Stimulated activated CD4-positive, alpha-beta T cell treated with anti-CD3 and anti-CD28 coated beads, Interleukin-15, amount 100 ng/mL, for 48 hours (primary cell): ENCODE measurements around the gene C1QTNF3.

Experiments
- DNase-seq, 2 donors: peaks; one replicate each; pipeline ENCODE4 v3.0.0-alpha.2; 2020; ENCODE audit warnings: low read depth in 2 of 2

Gene C1QTNF3

DNA sequence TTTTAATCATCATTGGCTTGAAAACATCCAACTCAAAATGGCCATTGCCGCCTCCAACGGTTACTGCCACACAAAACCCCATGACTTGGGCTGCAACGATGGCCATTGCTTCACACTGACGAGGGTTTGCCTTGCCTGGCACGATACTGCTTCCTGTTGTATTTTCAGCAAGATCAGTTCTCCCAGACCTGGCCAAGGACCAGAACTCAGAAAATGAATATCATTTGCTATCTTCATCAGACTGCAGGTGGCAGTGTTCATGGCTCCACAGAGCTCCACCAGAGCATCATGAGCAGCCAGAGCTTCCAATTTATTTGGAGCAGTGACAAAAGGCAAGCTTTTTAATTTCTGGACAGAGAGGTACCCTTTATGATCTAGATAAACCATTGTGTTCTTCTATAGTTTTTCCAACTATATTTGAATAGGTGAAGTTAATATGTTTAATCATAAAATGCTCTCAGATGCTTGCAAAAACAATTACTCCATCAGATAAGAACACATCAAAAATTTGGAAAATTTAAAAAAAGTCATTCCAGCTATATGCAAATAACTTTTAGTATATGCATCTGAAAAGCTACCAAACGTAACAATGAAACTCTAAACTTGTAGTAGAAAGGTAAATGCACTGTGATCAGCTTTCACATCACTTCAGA lies 45.6 kb downstream of the C1QTNF3 start:
- no peak for DNase-seq

DNA sequence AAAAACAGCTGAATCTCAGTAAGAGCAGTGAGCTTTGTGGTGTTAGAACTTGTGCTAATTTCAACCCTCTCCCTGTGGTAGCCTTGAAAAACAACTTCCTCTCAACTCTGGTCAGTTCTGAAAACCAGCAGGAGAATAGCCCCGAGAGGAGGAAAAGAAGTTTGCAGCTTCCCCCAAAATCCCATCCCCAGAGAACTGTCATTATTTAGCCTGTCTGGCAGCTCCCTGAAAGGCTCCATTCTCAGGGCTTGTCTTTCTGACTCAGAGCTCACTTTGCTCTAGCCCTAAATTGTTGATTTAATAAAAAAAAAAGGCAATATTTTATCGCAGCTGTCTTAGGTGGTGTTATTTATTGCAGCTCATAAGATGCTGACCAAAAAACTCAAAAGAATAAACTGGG lies 47.1 kb downstream of the C1QTNF3 start:
- no peak for DNase-seq

DNA sequence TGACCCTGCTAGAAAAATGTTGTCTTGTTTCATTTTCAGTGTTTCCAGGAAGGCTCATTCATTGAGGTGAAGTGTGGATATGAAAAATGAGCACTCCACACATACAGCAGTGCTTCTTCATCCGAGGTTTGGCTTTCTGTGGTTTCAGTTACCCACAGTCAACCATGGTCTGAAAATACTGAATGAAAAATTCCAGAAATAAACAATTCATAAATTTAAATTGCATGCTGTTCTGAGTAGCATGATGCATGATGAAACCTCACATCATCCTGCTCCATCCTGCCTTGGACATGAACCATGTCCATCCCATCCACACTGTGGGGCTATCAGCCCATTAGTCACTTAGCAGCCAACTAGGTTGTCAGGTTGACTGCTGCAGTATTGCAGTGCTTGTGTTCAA lies 48.2 kb downstream of the C1QTNF3 start:
- no peak for DNase-seq

DNA sequence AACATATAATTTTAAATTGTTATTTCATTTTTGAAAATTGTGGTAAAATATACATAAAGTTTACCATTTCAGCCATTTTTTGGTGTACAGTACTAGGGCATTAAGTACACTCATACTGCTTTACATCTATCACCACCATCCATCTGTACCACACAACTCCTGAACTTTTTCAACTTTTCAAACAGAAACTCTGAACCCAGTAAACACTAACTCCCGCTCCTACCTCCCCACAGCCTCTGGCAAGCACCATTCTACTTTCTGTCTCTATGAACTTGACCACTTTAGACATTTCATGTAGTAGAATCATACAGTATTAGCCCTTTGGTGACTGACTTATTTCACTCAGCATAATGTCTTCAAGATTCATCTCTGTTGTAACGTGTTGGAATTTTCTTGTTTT lies 50.1 kb downstream of the C1QTNF3 start:
- DNase-seq: no peak

DNA sequence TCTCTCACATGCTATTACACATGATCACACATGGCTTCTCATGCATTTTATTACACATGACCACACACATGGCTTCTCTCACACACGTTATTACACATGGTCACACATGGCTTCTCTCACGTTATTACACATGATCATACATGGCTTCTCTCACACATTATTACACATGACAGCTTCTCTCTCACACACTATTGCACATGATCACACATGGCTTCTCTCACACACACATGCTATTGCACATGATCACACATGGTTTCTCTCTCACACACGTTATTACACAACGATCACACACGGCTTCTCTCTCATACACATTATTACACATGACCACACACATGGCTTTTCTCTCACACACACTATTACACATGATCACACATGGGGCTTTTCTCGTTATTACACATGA lies 57.6 kb downstream of the C1QTNF3 start:
- no peak for DNase-seq

DNA sequence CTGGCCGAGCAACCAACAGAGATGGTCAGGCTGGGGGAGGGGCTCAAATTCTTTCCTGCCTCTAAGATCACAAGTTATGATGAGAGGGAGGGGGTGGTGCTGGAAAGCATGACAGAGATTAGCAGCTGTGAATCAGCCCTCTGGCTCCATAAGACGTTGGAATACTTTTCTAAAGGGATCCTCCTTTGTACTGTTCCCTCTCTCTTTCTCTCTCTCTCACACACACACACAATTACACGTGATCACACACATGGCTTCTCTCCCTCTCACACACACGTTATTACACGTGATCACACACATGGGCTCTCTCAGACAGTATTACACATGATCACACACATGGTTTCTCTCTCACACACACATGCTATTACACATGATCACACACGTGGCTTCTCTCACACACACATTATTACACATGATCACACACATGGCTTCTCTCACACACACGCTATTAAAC lies 58.3 kb downstream of the C1QTNF3 start, which contains the start of gene SLC45A2:
Gene SLC45A2, minus strand, starts transcription at position 23 of the 454 bp plus-strand sequence. CDS start 110 bp downstream, outside the sequence.
- DNase-seq: no peak

DNA sequence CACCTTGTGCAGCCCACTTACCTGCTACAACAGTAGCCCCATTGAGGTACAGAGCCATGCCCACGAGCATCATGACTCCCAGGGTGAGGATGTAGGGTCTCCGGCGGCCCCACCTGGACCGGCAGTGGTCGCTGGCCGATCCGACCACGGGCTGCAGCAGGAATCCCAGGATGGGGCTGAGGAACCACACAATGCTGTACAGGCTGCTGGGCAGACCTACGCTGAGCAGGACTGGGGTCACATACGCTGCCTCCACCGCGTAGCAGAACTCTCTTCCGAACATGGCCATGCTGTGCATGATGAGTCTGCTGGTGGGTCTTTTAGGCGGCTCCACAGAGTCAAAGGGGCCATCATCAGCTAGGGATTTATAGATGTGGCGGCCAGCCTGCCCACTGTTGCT lies 58.8 kb downstream of the C1QTNF3 start:
- DNase-seq: no peak

DNA sequence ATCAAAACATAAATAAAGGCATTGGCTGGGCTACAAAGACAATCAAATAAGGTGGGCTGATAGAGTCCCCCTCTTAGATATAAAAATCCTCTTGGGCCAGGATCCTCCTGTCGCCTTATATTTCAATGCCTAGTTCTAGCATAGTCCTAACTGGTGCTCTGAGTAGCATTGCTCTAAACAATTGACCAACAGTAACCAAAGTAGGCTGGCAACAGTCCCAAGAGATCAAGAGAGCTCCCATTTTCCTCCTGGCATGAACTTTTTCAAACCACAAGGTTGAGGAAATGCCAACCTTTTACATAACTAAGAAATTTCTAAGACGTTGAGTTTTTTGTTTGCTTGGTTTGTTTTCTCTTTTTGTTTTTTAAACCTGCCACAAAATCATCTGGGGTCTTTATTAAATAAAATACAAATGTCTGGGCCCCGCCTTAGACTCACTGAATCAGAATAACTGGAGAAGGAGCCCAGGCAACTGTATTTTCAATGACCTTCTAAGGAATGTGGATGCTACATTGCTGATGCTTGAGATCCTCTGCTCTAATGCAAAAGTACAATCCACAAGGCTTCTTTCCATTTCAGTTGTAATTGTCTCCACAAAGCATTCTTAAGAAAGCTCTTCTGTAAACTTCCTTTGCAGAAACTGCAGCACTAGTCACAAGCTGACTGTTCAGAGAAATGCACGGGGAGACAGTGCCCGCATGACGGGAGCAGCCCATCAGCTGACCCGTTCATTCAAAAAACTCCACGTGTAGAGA lies 61.4 kb downstream of the C1QTNF3 start:
- no peak for DNase-seq

DNA sequence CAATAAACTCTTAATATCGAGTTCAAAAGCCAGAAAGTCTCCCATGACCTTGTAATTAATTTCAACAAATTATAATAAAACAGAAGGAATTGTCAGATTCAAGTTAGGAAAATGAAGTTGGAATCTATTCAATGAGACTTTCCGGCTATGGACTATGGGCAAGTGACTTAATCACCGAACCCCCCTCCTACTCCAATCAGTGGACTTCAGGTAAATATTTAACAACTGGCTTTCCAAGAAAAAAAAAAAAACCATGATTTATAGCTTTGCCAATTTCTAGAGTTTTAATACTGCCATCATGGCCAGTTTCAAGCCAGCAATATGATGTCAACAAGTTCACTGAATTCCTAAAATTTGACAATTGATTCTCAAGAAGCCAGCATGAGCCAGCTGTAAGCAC lies 63.0 kb downstream of the C1QTNF3 start:
- no peak for DNase-seq

DNA sequence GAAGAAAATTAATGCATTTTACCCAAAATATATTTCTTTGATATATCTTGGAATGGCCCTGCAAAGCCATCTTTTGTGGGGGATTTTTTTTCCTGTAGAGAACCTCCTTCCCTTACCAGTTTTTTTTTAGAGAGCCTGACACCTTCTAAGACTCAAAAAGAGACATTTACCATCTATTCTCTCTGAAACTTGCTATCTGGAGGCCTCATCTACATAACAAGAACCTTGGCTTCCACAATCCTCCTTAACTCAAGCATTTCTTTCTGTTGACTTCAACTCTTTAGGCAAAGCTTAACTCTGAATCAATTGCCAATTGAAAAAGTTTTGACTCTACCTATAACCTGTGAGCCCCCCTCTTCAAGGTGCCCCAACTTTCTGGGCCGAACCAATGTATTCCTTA lies 64.7 kb downstream of the C1QTNF3 start:
- DNase-seq: no peak

DNA sequence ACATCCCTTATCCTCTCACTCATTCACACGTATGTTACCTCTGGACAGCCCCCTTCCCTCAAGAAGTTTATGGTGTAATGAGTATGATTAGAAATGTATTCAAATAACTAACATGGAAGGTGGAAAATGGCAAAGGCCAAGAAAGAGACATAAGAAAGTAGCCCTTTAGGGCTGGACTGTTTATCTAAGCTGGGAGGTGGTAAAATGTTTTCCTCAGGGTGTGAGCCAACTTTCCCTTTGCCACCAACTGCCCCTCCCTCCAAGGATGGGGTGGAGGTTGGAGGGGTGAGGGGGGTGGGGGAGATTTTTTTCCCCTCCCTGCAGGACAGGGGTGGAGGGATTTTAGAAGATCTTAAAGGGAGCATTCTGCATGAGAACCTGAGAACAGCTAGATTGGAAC lies 66.7 kb downstream of the C1QTNF3 start:
- no peak for DNase-seq

DNA sequence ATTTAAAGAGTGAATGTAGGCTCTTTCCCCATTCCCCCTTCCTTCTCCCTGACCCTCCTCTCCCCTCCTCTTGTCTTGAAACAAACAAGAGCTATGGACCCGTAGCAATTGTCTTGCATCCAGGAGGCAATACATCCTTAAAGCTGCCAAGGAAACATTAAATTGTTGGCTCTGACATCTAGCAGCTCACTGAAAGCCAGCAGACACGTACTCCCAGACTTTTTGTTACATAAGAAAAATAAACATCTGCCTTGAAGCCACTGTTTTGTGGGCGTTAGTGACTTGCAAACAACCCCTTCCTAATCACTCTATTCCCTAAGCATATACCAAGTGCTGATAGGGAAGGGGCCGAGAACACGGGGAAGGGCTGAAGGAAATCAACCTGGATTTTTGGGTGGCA lies 67.2 kb downstream of the C1QTNF3 start:
- DNase-seq: no peak

DNA sequence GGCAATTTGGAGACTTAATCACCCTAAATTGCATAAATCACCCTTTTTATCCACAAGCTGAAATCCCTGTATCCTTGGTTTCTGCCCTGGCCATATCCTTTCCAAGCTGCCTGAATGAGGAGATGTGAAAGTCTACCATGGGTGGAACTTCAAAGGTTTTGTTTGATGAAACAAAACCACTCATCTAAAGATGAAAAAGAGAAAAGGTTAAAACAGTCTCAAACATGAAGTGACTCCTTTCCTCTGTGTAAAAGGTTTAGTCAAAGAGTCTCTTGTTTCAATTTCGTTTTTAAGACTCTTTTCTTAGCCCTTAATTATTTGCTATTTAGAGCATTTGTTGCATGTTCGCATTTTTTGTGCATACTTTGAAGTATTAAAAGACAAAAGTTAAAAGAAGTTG lies 69.7 kb downstream of the C1QTNF3 start:
- no peak for DNase-seq

DNA sequence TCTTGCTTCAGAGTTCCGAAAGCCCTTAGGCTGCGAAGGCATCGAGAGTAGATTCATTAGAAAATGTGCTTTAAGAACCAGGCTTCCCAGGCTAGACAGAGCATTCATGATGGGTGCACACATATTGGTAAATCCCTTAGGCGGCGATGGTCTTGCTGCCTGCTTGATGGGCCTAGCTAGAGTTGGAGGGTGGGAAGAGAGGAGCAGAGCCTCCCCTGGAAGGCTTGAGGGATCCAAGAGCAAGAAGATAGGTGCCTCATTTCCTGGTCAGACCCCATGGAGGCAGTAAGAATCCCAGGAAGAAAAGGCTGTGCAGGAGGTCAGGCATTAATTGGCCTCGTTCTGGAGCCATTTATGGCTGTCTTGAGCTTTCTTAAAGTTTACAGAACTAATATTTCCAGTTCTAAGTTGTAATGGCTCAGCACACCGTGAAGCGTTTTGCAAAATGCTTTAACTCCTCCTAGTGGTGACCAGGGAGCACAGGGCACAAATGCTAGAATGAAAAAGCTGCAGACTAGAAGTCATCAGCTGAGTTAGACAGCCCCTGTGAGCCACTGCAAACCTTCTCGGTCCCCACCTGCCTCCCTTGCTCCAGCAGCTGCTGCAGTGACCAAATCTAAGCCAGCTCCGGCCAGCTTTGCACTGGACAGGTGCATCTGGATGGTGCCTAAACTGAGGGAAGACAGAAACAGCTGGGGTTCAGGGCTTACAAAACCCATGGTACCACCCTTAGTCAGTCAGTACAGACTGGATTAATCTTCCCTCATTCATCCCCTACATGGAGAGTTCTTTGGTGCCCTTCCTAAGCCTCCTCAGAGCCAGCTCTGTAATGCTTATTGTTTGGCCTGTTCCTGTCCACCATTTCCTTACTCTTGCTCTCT lies 73.2 kb downstream of the C1QTNF3 start:
- DNase-seq: no peak

DNA sequence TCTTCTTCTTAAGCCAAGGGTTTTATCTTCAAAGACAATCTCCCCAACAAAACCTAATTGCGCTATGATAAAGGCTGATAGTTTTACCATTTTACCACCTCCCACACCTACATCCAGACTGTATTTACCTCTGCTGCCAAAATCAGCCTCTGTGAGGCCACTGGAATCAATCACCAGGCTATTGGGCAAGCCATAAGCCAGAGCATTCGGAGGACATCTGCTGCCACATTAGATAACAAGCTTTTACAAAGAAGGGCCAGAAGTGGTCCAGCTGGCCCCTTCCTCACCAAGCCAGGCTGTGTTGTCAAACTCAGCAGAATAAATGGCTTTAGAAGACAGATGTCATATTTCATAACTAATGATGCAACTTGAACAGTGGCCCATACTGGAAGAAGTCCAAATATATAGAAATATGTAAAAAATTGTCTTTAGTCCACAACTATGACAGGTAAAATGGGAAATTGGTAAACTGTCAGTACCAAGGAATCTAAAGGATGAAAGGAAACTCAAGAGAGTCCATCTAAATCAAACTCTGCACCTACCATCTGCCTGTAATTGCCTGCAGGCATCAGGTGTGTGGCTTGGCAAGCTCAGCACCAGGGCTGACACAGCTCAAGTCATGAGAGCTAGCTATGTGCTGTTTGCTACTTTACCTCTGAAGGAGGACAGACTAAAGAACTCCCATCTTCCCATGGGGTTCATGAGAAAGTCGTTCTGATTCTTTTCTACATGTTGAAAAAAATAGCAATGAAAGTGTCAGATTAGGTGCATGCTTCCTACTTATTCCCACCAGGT lies 74.6 kb downstream of the C1QTNF3 start:
- no peak for DNase-seq
